ENCODE data around the gene ARHGEF39. TPM values are rescaled to one million over a fixed set of nuclear protein-coding genes. Genes with fewer than 3 reads are reported as not detected.

Gene ARHGEF39
- total and polyA plus RNA-seq, 11 donors, result 0.11 to 1.2 (median 0.27) TPM

GRCh38 chr9:35611230-35611797, 53.7 kb downstream of the ARHGEF39 start:
- Histone ChIP-seq H3K27me3 (peaks cover 0 to 2% (median 0%) of the 10 kb centered on the region in 9 donors), H3K9me3 (no peaks in the 10 kb centered on the region), H3K36me3 (peaks cover 0 to 37% (median 28%) of the 10 kb centered on the region in 9 donors), H3K4me1 (peaks cover 0 to 10% (median 7%) of the 10 kb centered on the region in 12 donors), H3K27ac (no peak overlapping the region), H3K4me3 (no peak overlapping the region)
- peak in 2 of 5 donors; percentile 38 to 40 for DNase-seq
- intact Hi-C loops (cut with DNase I), result no loop called here
- ATAC-seq, result peak in 3 of 4 donors; percentile 45 to 58 (median 52)
- TF ChIP-seq CTCF (IDR thresholded peaks at IDR 0.05) (peak; percentile 30 to 72 (median 58)), POLR2A (IDR thresholded peaks at IDR 0.05) (no peak)
- 19 to 21% (median 20%) methylated on average over 8 of the region's 8 CpGs for WGBS, 4 donors

- no peak for ATAC-seq
- WGBS, 4 donors, result 77 to 84% (median 80%) methylated on average over 13 of the region's 13 CpGs
- Histone ChIP-seq H3K4me1 (peaks cover 3 to 18% (median 14%) of the 10 kb centered on the region in 12 donors), H3K4me3 (no peak overlapping the region), H3K36me3 (peaks cover 0 to 37% (median 28%) of the 10 kb centered on the region in 9 donors), H3K27me3 (no peaks in the 10 kb centered on the region), H3K9me3 (no peaks in the 10 kb centered on the region), H3K27ac (no peak overlapping the region)
- DNase-seq, result no peak
- intact Hi-C loops (cut with DNase I), result loop anchor here in 2 of 10 donors (10.0 kb wide), 2 partner anchors 45 to 85 kb away; partner anchors contain the start of genes CCDC107 (in 2 of the 2), RMRP (in 2 of the 2) and SIT1 (in 2 of the 2)
- TF ChIP-seq POLR2A (IDR thresholded peaks at IDR 0.05) (no peak), CTCF (IDR thresholded peaks at IDR 0.05) (no peak)
Measured at GRCh38 chr9:35609820-35610163, 55.2 kb downstream of the ARHGEF39 start.

Small RNAs within 50 kb of the gene (microRNA-seq; reads per million reads assigned to microRNA genes)
- gene MIR6852, result 0 to 0.41 (median 0.03) reads per million in 4 donors

Other genes starting within 250 kb of the ARHGEF39 start
- 10 to 100 TPM; 23.0 to 56.1 (median 30.5) TPM for gene RUSC2, start 175.1 kb downstream of the ARHGEF39 start, total RNA-seq
- gene RUSC2, start 175.1 kb downstream of the ARHGEF39 start, polyA plus RNA-seq, result 10 to 100 TPM; 23.8 to 38.0 TPM
- gene TESK1, start 59.9 kb downstream of the ARHGEF39 start, total RNA-seq, result 10 to 100 TPM; 19.8 to 47.6 (median 24.5) TPM
- gene TESK1, start 59.9 kb downstream of the ARHGEF39 start, polyA plus RNA-seq, result 10 to 100 TPM; 33.3 to 40.8 TPM
- gene CD72, start 46.8 kb downstream of the ARHGEF39 start, total RNA-seq, result 1 to 10 TPM in 4 of 9 donors, under 1 TPM in 3, not detected in 2; 0.46 to 10.0 (median 1.2) TPM
- under 1 TPM; 0.38 to 0.76 TPM for gene CD72, start 46.8 kb downstream of the ARHGEF39 start, polyA plus RNA-seq
- gene SIT1, start 14.3 kb downstream of the ARHGEF39 start, total RNA-seq, result 1 to 10 TPM in 1 of 9 donors, under 1 TPM in 2, not detected in 6; 0.47 to 4.2 (median 0.54) TPM
- gene SIT1, start 14.3 kb downstream of the ARHGEF39 start, polyA plus RNA-seq, result under 1 TPM in 1 of 2 donors, not detected in 1; 0.19 TPM
- gene RMRP, start 7.2 kb downstream of the ARHGEF39 start, total RNA-seq, result over 10,000 TPM in 3 of 9 donors, 1,000 to 10,000 TPM in 5, 100 to 1,000 TPM in 1; 462 to 18,741 (median 5,764) TPM
- gene RMRP, start 7.2 kb downstream of the ARHGEF39 start, polyA plus RNA-seq, result 100 to 1,000 TPM; 118 to 429 TPM
- gene CCDC107, start 6.9 kb downstream of the ARHGEF39 start, total RNA-seq, result 10 to 100 TPM; 35.5 to 78.5 (median 43.8) TPM
- 100 to 1,000 TPM in 1 of 2 donors, 10 to 100 TPM in 1; 70.1 to 116 TPM for gene CCDC107, start 6.9 kb downstream of the ARHGEF39 start, polyA plus RNA-seq
- gene CA9, start 8.7 kb upstream of the ARHGEF39 start, total RNA-seq, result 10 to 100 TPM in 1 of 9 donors, 1 to 10 TPM in 1, under 1 TPM in 1, not detected in 6; 0.47 to 13.9 (median 2.3) TPM
- under 1 TPM; 0.23 to 0.54 TPM for gene CA9, start 8.7 kb upstream of the ARHGEF39 start, polyA plus RNA-seq
- gene TPM2, start 24.7 kb upstream of the ARHGEF39 start, total RNA-seq, result 1,000 to 10,000 TPM in 3 of 9 donors, 100 to 1,000 TPM in 6; 621 to 1,314 (median 858) TPM
- 1,000 to 10,000 TPM in 1 of 2 donors, 100 to 1,000 TPM in 1; 761 to 2,450 TPM for gene TPM2, start 24.7 kb upstream of the ARHGEF39 start, polyA plus RNA-seq
- gene TLN1, start 67.0 kb upstream of the ARHGEF39 start, total RNA-seq, result 100 to 1,000 TPM; 193 to 373 (median 261) TPM
- gene TLN1, start 67.0 kb upstream of the ARHGEF39 start, polyA plus RNA-seq, result 100 to 1,000 TPM; 152 to 241 TPM
- gene CREB3, start 67.5 kb upstream of the ARHGEF39 start, total RNA-seq, result 10 to 100 TPM; 16.1 to 38.0 (median 25.5) TPM
- gene CREB3, start 67.5 kb upstream of the ARHGEF39 start, polyA plus RNA-seq, result 10 to 100 TPM; 26.7 to 49.4 TPM
- 10 to 100 TPM; 52.1 to 93.8 (median 65.5) TPM for gene GBA2, start 84.0 kb upstream of the ARHGEF39 start, total RNA-seq
- gene GBA2, start 84.0 kb upstream of the ARHGEF39 start, polyA plus RNA-seq, result 10 to 100 TPM; 54.1 to 96.2 TPM
- gene RGP1, start 84.1 kb upstream of the ARHGEF39 start, total RNA-seq, result 10 to 100 TPM; 25.4 to 38.8 (median 32.7) TPM
- 10 to 100 TPM; 14.7 to 29.8 TPM for gene RGP1, start 84.1 kb upstream of the ARHGEF39 start, polyA plus RNA-seq
- gene MSMP, start 89.1 kb upstream of the ARHGEF39 start, total RNA-seq, result not detected
- under 1 TPM in 1 of 2 donors, not detected in 1; 0.26 TPM for gene MSMP, start 89.1 kb upstream of the ARHGEF39 start, polyA plus RNA-seq
- gene NPR2, start 126.4 kb upstream of the ARHGEF39 start, total RNA-seq, result 10 to 100 TPM; 15.2 to 36.4 (median 23.7) TPM
- gene NPR2, start 126.4 kb upstream of the ARHGEF39 start, polyA plus RNA-seq, result 10 to 100 TPM; 10.2 to 14.5 TPM
- 1 to 10 TPM; 1.5 to 4.0 (median 2.5) TPM for gene SPAG8, start 147.1 kb upstream of the ARHGEF39 start, total RNA-seq
- gene SPAG8, start 147.1 kb upstream of the ARHGEF39 start, polyA plus RNA-seq, result 1 to 10 TPM in 1 of 2 donors, under 1 TPM in 1; 0.58 to 4.2 TPM
- gene HINT2, start 149.8 kb upstream of the ARHGEF39 start, total RNA-seq, result 10 to 100 TPM; 48.7 to 77.5 (median 57.4) TPM
- 100 to 1,000 TPM in 1 of 2 donors, 10 to 100 TPM in 1; 51.4 to 139 TPM for gene HINT2, start 149.8 kb upstream of the ARHGEF39 start, polyA plus RNA-seq
- gene FAM221B, start 163.5 kb upstream of the ARHGEF39 start, total RNA-seq, result not detected
- not detected for gene FAM221B, start 163.5 kb upstream of the ARHGEF39 start, polyA plus RNA-seq
- gene TMEM8B, start 164.0 kb upstream of the ARHGEF39 start, total RNA-seq, result 10 to 100 TPM; 10.8 to 21.4 (median 18.2) TPM
- 1 to 10 TPM; 7.9 to 8.1 TPM for gene TMEM8B, start 164.0 kb upstream of the ARHGEF39 start, polyA plus RNA-seq
- not detected for gene OR13J1, start 205.2 kb upstream of the ARHGEF39 start, total RNA-seq
- not detected for gene OR13J1, start 205.2 kb upstream of the ARHGEF39 start, polyA plus RNA-seq
- gene HRCT1, start 241.0 kb upstream of the ARHGEF39 start, total RNA-seq, result 1 to 10 TPM in 8 of 9 donors, under 1 TPM in 1; 0.97 to 9.5 (median 4.4) TPM
- gene HRCT1, start 241.0 kb upstream of the ARHGEF39 start, polyA plus RNA-seq, result 1 to 10 TPM; 3.7 to 6.3 TPM
- gene SPAAR, start 244.3 kb upstream of the ARHGEF39 start, total RNA-seq, result 10 to 100 TPM in 2 of 9 donors, 1 to 10 TPM in 7; 4.1 to 10.3 (median 6.8) TPM
- gene SPAAR, start 244.3 kb upstream of the ARHGEF39 start, polyA plus RNA-seq, result 10 to 100 TPM in 1 of 2 donors, 1 to 10 TPM in 1; 7.4 to 11.3 TPM